C4-2B (cell line): ENCODE results near the gene CHAF1B.

Experiments used
- H3K27ac ChIP-seq: fragments of 450-650 bp; 2 replicates; pipeline ENCODE4 v1.5.1; 2017
- ZFX ChIP-seq: fragments of 450-650 bp; IDR thresholded peaks from 2 replicates; pipeline ENCODE4 v1.6.1; 2017
- TF ChIP-seq, protein P1 (sequence below): fragments of 450-650 bp; conservative IDR thresholded peaks from 2 replicates; pipeline ENCODE4 v1.5.1; 2017; ENCODE audit warnings: mild to moderate bottlenecking

The CHAF1B gene

DNA sequence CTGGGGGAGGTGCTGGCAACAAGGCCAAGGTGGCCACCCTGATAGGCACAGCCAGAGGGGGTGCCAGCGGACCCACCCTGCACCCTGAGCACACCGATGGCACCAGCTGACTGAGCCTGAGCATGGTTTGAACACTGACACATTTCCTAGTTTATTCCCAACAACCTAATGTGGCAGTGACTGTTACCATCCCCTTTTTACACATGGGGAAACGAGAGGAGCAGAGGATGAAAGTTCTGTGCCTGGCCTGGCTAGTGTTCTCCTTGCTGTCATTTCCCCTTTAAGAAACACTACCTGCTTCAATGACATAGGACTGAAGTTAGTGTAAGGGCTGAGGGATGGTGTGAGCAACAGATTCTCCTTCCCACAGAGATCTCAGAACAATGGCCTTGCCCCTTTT is 79.4 kb downstream of the CHAF1B start:
- H3K27ac ChIP-seq: no peak overlapping the region
- TF ChIP-seq, protein P1, sequence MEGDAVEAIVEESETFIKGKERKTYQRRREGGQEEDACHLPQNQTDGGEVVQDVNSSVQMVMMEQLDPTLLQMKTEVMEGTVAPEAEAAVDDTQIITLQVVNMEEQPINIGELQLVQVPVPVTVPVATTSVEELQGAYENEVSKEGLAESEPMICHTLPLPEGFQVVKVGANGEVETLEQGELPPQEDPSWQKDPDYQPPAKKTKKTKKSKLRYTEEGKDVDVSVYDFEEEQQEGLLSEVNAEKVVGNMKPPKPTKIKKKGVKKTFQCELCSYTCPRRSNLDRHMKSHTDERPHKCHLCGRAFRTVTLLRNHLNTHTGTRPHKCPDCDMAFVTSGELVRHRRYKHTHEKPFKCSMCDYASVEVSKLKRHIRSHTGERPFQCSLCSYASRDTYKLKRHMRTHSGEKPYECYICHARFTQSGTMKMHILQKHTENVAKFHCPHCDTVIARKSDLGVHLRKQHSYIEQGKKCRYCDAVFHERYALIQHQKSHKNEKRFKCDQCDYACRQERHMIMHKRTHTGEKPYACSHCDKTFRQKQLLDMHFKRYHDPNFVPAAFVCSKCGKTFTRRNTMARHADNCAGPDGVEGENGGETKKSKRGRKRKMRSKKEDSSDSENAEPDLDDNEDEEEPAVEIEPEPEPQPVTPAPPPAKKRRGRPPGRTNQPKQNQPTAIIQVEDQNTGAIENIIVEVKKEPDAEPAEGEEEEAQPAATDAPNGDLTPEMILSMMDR: no peak
- TF ChIP-seq ZFX: no peak

DNA sequence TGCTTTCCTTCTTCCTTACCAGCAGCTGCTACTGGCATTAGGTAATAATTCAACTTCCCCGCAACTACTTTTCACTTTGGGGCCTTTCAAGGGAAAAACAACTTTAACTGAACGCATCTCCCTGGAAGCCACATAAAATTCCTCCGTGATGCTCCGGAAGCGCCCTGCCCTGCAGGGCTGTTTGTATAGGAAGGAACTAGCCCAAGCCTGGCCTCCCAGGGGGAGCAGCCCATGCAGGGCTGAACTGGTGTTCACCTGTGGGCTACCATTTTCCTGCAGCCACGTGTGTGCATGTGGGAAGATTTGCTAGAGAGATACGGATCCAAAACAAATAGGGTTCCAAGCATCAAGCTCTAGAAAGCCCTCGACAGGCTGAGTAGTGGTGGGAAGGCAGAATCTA is 80.3 kb downstream of the CHAF1B start:
- H3K27ac ChIP-seq: no peak overlapping the region
- no peak for TF ChIP-seq ZFX
- TF ChIP-seq, protein P1: no peak

DNA sequence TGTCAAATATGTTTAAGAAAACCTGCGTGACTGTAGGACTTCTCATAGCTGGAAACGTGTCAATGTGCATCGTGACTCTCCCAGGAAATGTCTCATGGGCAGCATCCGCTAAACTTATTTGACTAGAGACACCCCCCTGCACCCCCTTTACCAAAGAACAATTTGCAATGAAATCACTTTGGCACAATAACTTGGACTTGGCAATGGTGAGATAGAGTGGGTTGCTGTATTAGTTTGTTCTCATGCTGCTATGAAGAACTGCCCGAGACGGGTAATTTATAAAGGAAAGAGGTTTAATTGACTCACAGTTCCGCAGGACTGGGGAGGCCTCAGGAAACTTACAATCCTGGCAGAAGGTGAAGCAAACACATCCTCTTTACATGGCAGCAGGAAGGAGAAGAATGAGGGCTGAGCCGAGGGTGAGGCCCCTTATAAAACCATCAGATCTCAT is 80.9 kb downstream of the CHAF1B start:
- H3K27ac ChIP-seq: no peak overlapping the region
- TF ChIP-seq, protein P1: no peak
- TF ChIP-seq ZFX: no peak
